Activated CD4-positive, alpha-beta memory T cell treated with anti-CD3 and anti-CD28 coated beads, Interleukin-2, amount 10 ng/mL, durations not matched to agents 7 days and 5 days (primary cell): ENCODE measurements around the gene ABCG2. TPM values are rescaled to one million over a fixed set of nuclear protein-coding genes. Genes with fewer than 3 reads are reported as not detected.

Experiments used
- CTCF ChIA-PET: fragments of 350-600 bp; sonication (Branson Sonifier 250); formaldehyde crosslinking; loops from one replicate; lab custom pipeline; 2021; ENCODE audit warnings: antibody characterized with exemption, inconsistent platforms; lab: Charles Lee
- POLR2A ChIA-PET: fragments of 350-600 bp; sonication (Branson Sonifier 250); formaldehyde crosslinking; loops from one replicate; lab custom pipeline; 2021; ENCODE audit warnings: antibody characterized with exemption; lab: Charles Lee
- DNase-seq: peaks from one replicate; pipeline ENCODE4 v3.0.0-alpha.2; 2020
- H3K27ac Mint-ChIP-seq: one replicate; pipeline ENCODE4 v1.8.0; 2021; ENCODE audit warnings: mild to moderate bottlenecking, mixed read lengths
- H3K27me3 Mint-ChIP-seq: one replicate; pipeline ENCODE4 v1.8.0; 2021; ENCODE audit warnings: mixed read lengths
- H3K36me3 Mint-ChIP-seq: one replicate; pipeline ENCODE4 v1.8.0; 2021; ENCODE audit warnings: low read depth, mixed read lengths
- H3K4me1 Mint-ChIP-seq: one replicate; pipeline ENCODE4 v1.8.0; 2021; ENCODE audit warnings: mixed read lengths
- H3K4me3 Mint-ChIP-seq: one replicate; pipeline ENCODE4 v1.8.0; 2021; ENCODE audit warnings: mild to moderate bottlenecking, mixed read lengths
- H3K9me3 Mint-ChIP-seq: one replicate; pipeline ENCODE4 v1.8.0; 2021; ENCODE audit warnings: mixed read lengths
- total RNA-seq, 2 experiments: library from RNA; stranded (reverse); gene quantifications; one replicate each; pipeline ENCODE4 v1.2.3, GENCODE V29; 2021

Gene ABCG2
- total RNA-seq, 2 experiments from 2014 or later, result 1.0 to 1.2 TPM

DNA sequence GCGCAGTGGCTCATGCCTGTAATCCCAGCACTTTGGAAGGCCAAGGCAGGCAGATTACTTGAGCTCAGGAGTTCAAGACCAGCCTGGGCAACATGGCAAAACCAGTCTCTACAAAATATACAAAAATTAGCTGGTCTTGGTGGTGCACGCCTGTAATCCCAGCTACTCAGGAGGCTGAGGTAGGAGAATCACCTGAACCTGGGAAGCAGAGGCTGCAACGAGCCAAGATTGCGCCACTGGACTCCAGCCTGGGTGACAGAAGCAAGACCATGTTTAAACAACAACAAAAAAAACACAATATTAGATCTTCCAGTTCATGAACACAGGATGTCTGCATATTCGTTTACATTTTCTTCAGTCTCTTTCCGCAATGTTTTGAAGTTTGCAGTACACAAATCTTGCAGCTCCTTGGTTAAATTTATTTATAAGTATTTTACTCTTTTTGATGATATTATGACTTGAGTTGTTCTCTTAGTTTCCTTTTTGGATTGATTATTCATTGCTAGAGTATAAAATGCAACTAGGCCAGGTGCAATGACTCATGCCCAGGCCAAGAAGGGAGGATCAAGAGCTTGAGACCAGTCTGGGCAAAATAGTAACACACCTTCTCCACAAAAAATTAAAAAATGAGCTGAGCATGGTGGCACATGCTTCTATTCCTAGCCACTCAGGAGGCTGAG, 30.4 kb upstream of the ABCG2 start:
- H3K27me3 Mint-ChIP-seq, result peaks cover 10% of the 10 kb centered on the region
- CTCF ChIA-PET, result no interaction called here
- H3K36me3 Mint-ChIP-seq, result no peaks in the 10 kb centered on the region
- POLR2A ChIA-PET, result no interaction called here
- H3K9me3 Mint-ChIP-seq, result no peaks in the 10 kb centered on the region
- H3K4me1 Mint-ChIP-seq, result peaks cover 8% of the 10 kb centered on the region
- no peak overlapping the region for H3K27ac Mint-ChIP-seq
- no peak overlapping the region for H3K4me3 Mint-ChIP-seq
- DNase-seq, result no peak

DNA sequence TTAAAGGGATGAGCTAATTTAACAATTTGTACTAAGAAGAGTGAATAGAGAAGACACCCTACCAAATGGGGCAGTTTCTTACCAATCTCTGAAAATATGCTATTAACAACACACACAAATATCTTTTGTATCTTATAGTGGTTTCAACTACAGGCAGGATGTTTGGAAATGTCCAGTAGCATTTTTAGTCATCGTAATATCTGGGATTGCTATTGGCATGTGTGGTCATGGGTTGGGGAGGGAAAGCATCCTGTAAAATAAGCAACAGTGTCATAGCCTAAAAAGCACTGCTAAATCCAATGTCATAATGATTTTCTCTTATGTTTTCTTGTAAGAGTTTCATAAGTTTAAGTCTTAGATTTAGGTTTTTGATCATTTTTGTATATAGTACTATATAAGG, 29.3 kb upstream of the ABCG2 start:
- POLR2A ChIA-PET, result no interaction called here
- Mint-ChIP-seq H3K27me3 (peaks cover 12% of the 10 kb centered on the region), H3K4me3 (no peak overlapping the region), H3K4me1 (peaks cover 14% of the 10 kb centered on the region), H3K36me3 (no peaks in the 10 kb centered on the region), H3K9me3 (no peaks in the 10 kb centered on the region), H3K27ac (no peak overlapping the region)
- DNase-seq, result no peak
- CTCF ChIA-PET, result no interaction called here

DNA sequence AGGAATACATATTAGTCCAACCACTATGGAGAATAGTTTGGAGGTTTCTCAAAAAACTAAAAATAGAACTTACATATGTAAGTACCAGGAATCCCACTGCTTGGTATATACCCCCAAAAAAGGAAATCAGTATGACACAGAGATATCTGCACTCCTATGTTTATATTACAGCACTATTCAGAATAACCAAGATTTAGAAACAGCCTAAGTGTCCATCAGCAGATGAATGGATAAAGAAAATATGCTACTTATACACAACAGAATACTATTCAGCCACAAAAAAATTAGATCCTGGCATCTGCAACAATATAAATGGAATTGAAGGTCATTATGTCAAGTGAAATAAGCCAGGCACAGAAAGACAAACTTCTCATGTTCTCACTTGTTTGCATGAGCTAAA, 27.5 kb upstream of the ABCG2 start:
- no peaks in the 10 kb centered on the region for H3K9me3 Mint-ChIP-seq
- H3K27me3 Mint-ChIP-seq, result peaks cover 12% of the 10 kb centered on the region
- ChIA-PET POLR2A (no interaction called here), CTCF (no interaction called here)
- no peak overlapping the region for H3K27ac Mint-ChIP-seq
- peaks cover 19% of the 10 kb centered on the region for H3K4me1 Mint-ChIP-seq
- peaks cover 11% of the 10 kb centered on the region for H3K36me3 Mint-ChIP-seq
- DNase-seq, result no peak
- H3K4me3 Mint-ChIP-seq, result no peak overlapping the region

- peaks cover 11% of the 10 kb centered on the region for H3K36me3 Mint-ChIP-seq
- ChIA-PET POLR2A (no interaction called here), CTCF (no interaction called here)
- no peak overlapping the region for H3K27ac Mint-ChIP-seq
- peaks cover 11% of the 10 kb centered on the region for H3K4me1 Mint-ChIP-seq
- DNase-seq, result no peak
- peaks cover 9% of the 10 kb centered on the region for H3K27me3 Mint-ChIP-seq
- peaks cover 3% of the 10 kb centered on the region for H3K9me3 Mint-ChIP-seq
- H3K4me3 Mint-ChIP-seq, result no peak overlapping the region
Observed at GRCh38 chr4:88179261-88179660, 20.8 kb upstream of the ABCG2 start.

DNA sequence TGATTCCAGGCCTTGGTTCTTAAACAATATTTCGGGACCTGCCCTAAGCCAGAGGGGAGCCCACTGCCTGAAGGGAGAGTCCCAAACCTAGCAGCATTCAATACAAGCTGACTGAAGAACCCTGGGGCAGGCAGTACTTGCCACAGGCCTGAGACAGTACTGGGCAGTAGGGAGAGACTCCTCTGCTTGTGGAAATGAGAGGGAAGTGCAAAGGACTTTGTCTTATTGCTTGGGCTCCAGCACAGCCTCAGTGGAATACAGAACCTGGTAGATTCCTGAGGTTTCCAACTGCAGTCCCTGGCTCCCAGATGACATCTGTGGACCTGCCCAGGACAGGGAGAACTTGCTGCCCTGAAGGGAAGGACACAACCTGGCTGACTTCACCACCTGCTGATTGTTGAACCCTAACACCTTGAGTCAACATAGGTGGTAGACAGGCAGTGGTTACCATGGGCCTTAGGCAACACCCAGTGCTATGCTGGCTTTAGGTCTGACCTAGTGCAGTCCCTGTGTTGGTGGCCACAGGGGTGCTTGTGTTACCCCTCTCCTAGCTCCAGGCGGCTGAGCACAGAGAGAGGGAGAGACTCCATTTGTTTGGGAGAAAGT, 20.3 kb upstream of the ABCG2 start:
- Mint-ChIP-seq H3K4me3 (no peak overlapping the region), H3K27me3 (peaks cover 5% of the 10 kb centered on the region), H3K27ac (no peak overlapping the region), H3K9me3 (peaks cover 3% of the 10 kb centered on the region), H3K36me3 (peaks cover 11% of the 10 kb centered on the region), H3K4me1 (peaks cover 11% of the 10 kb centered on the region)
- POLR2A ChIA-PET, result no interaction called here
- CTCF ChIA-PET, result no interaction called here
- no peak for DNase-seq

DNA sequence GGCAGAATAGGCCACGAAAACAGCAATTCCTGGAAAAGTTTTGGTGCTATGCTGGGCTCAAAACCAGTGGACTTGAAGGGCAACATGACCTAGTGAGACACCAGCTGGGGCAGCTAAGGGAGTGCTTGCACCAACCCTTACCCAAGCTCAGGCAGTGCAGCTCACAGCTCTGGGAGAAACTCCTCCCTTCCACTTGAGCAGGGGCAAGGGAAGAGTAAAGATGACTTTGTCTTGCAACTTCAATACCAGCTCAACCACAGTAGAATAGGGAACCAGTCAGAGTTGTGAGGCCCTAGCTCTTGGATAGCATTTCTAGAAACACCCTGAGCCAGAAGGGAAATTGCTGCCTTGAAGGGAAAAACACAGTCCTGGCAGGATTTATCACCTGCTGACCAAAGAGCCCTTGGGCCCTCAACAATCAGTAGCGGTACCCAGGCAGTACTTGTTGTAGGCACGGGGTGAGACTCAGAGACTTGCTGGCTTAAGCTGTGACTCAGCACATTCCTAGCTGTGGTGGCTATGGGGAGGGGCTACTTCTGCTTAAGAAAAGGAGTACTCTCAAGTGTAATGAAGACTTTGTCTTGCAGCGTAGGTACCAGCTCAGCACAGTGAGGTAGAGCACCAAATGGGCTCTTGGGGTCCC, 19.7 kb upstream of the ABCG2 start:
- H3K27me3 Mint-ChIP-seq, result peaks cover 5% of the 10 kb centered on the region
- no peak overlapping the region for H3K27ac Mint-ChIP-seq
- peaks cover 11% of the 10 kb centered on the region for H3K36me3 Mint-ChIP-seq
- no peak overlapping the region for H3K4me3 Mint-ChIP-seq
- ChIA-PET CTCF (no interaction called here), POLR2A (no interaction called here)
- no peak for DNase-seq
- H3K4me1 Mint-ChIP-seq, result peaks cover 7% of the 10 kb centered on the region
- peaks cover 3% of the 10 kb centered on the region for H3K9me3 Mint-ChIP-seq

DNA sequence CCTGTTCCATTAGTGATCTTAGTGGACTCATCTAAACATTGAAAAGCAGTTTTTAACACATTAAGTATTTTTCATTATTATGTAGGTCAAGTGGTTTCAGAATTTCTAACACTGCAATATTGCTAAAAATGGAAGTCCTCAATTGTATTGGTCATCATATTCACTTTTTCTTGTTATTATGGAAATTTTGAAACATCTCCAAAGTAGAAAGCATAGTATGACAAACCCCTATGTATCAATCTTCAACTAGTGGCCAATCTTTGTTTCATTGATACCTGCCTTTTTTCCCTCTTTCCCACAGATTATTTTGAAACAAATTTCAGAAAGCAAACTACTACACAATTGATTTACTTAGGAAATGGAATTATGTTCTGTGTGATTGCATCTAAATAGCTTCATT, 14.5 kb upstream of the ABCG2 start:
- Mint-ChIP-seq H3K4me3 (no peak overlapping the region), H3K27me3 (peaks cover 4% of the 10 kb centered on the region), H3K36me3 (no peaks in the 10 kb centered on the region), H3K4me1 (no peaks in the 10 kb centered on the region), H3K9me3 (no peaks in the 10 kb centered on the region), H3K27ac (no peak overlapping the region)
- ChIA-PET CTCF (no interaction called here), POLR2A (no interaction called here)
- DNase-seq, result no peak

DNA sequence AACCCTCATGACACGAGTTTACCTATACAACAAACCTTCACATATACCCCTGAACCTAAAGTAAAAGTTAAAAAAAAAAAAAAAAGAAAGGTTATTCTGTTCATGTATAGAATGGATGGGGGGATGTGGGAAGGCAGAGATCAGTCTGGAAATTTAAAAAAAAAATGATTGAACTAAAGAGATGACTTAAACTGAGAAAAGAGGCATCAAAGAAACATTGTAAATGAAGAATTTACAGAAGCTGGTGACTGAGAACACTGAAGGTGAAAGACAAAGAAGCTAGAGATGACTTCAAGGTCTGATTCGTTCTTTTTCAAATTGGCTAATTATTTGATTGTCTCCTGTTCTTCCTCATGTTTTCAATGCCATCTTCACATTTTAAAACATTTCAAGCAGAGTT, 12.8 kb upstream of the ABCG2 start:
- no peak for DNase-seq
- CTCF ChIA-PET, result no interaction called here

GRCh38 chr4:88169298-88169697, 10.9 kb upstream of the ABCG2 start:
- CTCF ChIA-PET, result no interaction called here
- Mint-ChIP-seq H3K27me3 (peaks cover 6% of the 10 kb centered on the region), H3K4me3 (no peak overlapping the region), H3K27ac (no peak overlapping the region), H3K36me3 (no peaks in the 10 kb centered on the region), H3K4me1 (no peaks in the 10 kb centered on the region), H3K9me3 (peaks cover 2% of the 10 kb centered on the region)
- POLR2A ChIA-PET, result no interaction called here
- no peak for DNase-seq

More for the DNA sequence above, 12.8 kb upstream of the ABCG2 start:
- Mint-ChIP-seq H3K4me3 (no peak overlapping the region), H3K4me1 (no peaks in the 10 kb centered on the region), H3K9me3 (no peaks in the 10 kb centered on the region), H3K27ac (no peak overlapping the region), H3K36me3 (no peaks in the 10 kb centered on the region), H3K27me3 (peaks cover 7% of the 10 kb centered on the region)
- POLR2A ChIA-PET, result no interaction called here

DNA sequence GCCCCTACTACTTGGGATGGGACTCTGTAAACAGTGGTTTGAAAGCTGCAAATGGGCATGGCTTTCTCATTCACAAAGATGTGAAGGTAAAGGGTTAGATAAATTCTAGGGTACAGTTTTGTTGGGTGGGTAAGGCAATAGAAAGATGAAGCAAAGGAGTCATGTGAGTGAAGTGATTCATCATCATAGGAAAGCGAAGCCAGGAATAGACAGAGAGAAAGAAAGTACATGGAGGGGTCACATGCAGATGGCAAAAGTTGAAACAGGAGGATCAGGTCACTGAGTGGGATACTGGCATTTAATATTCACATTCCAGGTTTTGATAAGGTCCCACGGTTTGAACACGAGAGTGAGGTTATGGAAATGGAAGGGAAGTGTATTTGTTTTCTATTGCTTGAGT, 8.2 kb upstream of the ABCG2 start:
- CTCF ChIA-PET, result no interaction called here
- Mint-ChIP-seq H3K9me3 (peaks cover 7% of the 10 kb centered on the region), H3K4me3 (no peak overlapping the region), H3K36me3 (no peaks in the 10 kb centered on the region), H3K27me3 (peaks cover 5% of the 10 kb centered on the region), H3K4me1 (no peaks in the 10 kb centered on the region), H3K27ac (no peak overlapping the region)
- no peak for DNase-seq
- POLR2A ChIA-PET, result no interaction called here

DNA sequence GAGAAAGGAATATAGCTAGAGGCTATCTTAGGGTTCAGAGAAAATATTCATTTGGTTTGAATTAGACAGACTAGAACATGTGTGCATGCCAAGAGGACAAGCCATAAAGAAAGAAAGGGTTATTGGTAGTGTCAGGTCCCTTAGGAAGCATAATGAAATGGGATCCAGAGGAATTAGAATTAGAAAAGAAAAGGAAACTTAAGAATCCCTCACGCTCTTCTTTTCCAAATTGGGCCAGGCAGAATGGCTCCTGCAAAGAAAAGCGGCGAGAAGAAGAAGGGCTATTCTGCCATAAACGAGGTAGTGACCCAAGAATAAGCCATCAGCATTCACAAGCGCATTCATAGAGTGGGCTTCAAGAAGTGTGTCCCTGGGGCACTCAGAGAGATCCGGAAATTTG, 4.9 kb upstream of the ABCG2 start:
- Mint-ChIP-seq H3K27ac (no peak overlapping the region), H3K9me3 (peaks cover 7% of the 10 kb centered on the region), H3K27me3 (peaks cover 9% of the 10 kb centered on the region), H3K36me3 (no peaks in the 10 kb centered on the region), H3K4me3 (no peak overlapping the region), H3K4me1 (peaks cover 7% of the 10 kb centered on the region)
- CTCF ChIA-PET, result no interaction called here
- POLR2A ChIA-PET, result no interaction called here
- DNase-seq, result no peak

GRCh38 chr4:88162626-88163025, 4.2 kb upstream of the ABCG2 start:
- Mint-ChIP-seq H3K27ac (no peak overlapping the region), H3K4me3 (no peak overlapping the region), H3K36me3 (no peaks in the 10 kb centered on the region), H3K9me3 (peaks cover 7% of the 10 kb centered on the region), H3K4me1 (peaks cover 13% of the 10 kb centered on the region), H3K27me3 (peaks cover 15% of the 10 kb centered on the region)
- POLR2A ChIA-PET, result no interaction called here
- CTCF ChIA-PET, result no interaction called here
- no peak for DNase-seq

DNA sequence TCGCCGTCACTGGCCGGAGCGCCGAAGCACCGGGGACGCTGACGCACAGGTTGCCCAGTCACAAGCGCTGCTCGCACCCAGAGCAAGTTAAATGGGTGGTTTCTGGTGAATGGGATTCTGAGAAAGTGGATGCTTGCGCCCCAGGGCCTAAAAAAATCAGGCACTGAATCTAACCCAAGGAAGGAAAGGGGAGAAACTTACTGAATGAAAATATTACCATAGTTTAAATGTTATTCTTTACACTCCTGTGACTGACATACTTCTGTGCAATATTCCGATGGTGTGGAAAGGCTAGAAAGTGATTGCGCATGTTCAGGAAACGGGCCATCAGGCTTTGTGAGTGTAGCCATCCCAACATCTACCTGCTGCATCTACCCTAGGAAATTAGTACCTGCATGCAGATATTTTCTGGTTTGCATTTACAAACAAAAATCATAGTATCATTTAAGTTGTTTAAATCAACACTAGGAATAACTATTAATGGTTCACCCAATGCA, 838 bp upstream of the ABCG2 start:
- ChIA-PET CTCF (no interaction called here), POLR2A (no interaction called here)
- DNase-seq, result no peak
- Mint-ChIP-seq H3K4me3 (peak overlapping the region; percentile 69), H3K36me3 (no peaks in the 10 kb centered on the region), H3K27me3 (peaks cover 18% of the 10 kb centered on the region), H3K4me1 (peaks cover 14% of the 10 kb centered on the region), H3K9me3 (peaks cover 6% of the 10 kb centered on the region), H3K27ac (no peak overlapping the region)
